AG04449 (cell line): ENCODE results near the gene NKD2.

Experiments used
- CTCF ChIA-PET: fragments of 350-600 bp; formaldehyde crosslinking; extraction: SDS; loops from one replicate; lab custom pipeline; 2021; ENCODE audit warnings: antibody characterized with exemption; lab: Yijun Ruan, JAX
- POLR2A ChIA-PET: fragments of 400-600, 350-600 bp; formaldehyde crosslinking; extraction: SDS; loops from one replicate; lab custom pipeline; 2020; ENCODE audit warnings: antibody characterized with exemption, inconsistent platforms; lab: Yijun Ruan, JAX
- DNase-seq: peaks from one replicate; pipeline ENCODE4 v3.0.0-alpha.2; 2010; ENCODE audit warnings: low read depth, low spot score
- H3K4me3 ChIP-seq: 2 replicates; pipeline ENCODE4 v1.5.1; 2011; ENCODE audit warnings: low read depth, mild to moderate bottlenecking, control low read depth, low read length
- CTCF ChIP-seq: IDR thresholded peaks from one replicate; pipeline ENCODE4 v1.5.1; 2011; ENCODE audit warnings: mild to moderate bottlenecking, moderate library complexity, low read length, control low read depth, inconsistent platforms; ENCODE audit not compliant: insufficient read depth; ENCODE audit errors: missing control alignments

Gene NKD2

GRCh38 chr5:1065891-1066650, 57.5 kb downstream of the NKD2 start:
- CTCF ChIA-PET = interaction anchor here (1.0 kb wide), 1 partner anchor 144 kb away, joined by 3 read pairs; no protein-coding TSS in a partner anchor
- TF ChIP-seq CTCF = no peak
- POLR2A ChIA-PET = no interaction called here
- no peak overlapping the region for H3K4me3 ChIP-seq
- DNase-seq = no peak

- POLR2A ChIA-PET = no interaction called here
- no peak overlapping the region for H3K4me3 ChIP-seq
- no peak for TF ChIP-seq CTCF
- no peak for DNase-seq
- CTCF ChIA-PET = interaction anchor here (1.0 kb wide), 1 partner anchor 145 kb away, joined by 3 read pairs; no protein-coding TSS in a partner anchor
Observed at GRCh38 chr5:1066676-1067075, 58.1 kb downstream of the NKD2 start.

DNA sequence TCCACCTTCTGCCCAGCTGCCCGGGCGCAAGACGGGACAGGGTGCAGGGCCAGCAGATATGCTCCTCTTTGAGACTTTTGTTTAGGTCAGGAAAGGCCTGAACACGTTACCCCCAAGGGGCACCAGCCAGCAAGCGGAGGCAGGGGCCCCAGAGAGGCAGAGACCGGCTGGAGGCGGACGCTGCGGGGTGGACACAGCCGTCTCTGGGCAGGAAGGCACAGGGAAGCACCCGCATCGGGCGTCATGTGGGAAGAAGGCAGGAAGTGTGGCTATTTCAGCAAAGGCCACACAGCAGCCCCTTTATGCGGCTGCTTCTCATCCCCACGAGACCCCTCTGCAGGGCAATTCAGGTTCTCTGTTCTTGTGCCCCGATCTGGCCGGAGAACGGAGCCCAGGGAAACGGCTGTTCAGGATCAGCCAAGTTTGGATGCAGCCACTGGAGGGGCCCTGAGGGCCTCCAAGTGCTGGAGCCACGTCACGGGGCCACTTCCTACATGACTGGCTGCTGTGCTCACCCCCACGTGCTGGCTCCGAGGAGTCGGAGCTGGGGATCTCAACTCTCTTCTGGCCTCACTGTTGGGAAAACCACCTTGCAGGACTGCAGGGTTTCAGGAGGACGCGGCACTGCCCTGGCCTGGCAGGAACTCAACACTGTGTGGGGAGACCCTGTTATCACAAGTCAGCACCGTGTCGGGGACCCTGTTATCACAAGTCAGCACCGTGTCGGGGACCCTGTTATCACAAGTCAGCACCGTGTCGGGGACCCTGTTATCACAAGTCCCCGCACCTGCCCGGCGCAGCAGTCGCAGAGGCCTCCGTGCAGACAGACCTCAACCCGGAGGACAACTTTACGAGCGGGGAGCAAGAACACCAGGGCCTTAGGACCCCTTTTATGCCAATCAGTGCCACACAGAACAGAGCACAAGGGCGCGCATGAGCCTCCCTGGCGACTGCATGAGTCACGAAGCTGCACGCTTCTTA, 58.8 kb downstream of the NKD2 start:
- DNase-seq = no peak
- H3K4me3 ChIP-seq = no peak overlapping the region
- CTCF ChIA-PET = interaction anchor here (1.0 kb wide), 1 partner anchor 146 kb away, joined by 3 read pairs; no protein-coding TSS in a partner anchor
- POLR2A ChIA-PET = no interaction called here
- no peak for TF ChIP-seq CTCF

DNA sequence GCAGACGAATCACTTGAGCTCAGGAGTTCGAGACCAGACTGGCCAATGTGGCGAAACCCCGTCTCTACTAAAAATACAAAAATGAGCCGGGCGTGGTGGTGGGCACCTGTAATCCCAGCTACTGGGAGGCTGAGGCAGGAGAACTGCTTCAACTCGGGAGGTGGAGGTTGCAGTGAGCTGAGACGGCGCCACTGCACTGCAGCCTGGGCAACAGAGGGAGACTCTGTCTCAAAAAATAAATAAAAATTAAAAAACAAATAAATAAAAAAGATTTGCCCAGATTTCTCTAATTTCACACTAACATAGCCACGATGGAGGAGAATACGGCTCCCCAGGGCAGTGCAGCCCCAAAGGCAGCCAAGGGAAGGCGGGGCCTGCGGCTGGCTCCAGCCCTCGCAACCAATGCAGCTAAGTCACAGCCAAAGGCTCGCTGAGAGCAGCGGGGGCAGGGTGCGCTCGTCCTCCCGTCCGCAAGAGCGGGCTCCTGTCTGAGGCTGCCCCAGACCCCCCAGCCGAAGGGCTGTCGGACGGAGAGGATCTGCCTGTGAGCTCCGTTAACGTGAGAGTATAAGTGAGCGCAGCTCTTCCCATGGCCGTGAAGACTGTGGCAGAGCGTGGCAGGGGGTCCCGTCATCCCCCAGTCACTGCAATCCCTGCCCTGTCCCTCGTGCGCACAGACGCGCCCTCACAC, 59.7 kb downstream of the NKD2 start:
- POLR2A ChIA-PET = no interaction called here
- CTCF ChIA-PET = no interaction called here
- no peak overlapping the region for H3K4me3 ChIP-seq
- DNase-seq = no peak
- no peak for TF ChIP-seq CTCF

DNA sequence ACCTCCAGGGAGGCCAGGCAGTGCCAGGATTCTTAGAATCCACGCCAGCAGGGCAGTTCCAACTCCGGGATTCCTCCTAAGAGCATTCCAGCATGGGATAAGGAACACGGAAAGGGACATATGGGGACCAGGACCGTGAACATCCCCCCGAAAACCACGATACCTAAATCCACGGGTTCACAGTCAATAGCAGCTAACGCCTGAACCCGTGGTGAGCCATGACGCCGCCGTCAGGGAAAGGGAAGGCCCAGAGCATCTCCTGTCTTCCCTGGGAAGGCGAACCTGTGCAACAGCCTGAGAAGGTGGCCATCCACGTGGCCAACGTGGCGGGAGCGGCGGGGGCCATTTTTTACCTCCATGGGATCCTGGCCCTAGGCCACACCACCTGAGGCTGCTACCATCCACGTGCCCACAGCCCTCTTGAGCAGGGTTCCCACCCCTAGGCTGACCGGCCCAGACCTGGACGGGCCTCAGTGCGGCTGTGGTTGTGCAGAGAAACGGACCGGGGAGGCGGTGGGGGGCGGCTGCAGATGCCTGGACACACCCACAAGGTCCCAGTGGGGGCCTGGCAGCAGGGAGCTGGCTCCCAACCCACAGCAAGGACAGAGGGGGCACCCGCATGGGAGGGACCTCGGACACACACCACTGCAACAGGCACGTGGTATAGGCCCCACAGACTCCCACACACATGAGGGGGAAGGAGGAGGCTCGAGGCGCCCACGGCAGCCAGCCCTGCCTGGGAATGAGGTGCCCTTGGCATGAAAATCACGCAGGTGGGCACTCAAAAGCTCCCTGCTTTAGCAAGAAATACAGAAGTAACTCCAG, 60.5 kb downstream of the NKD2 start:
- CTCF ChIA-PET = no interaction called here
- no peak for DNase-seq
- POLR2A ChIA-PET = no interaction called here
- TF ChIP-seq CTCF = no peak
- H3K4me3 ChIP-seq = no peak overlapping the region
